GM12891 (cell line): ENCODE results near the gene TGOLN2.

Experiments used
- DNase-seq: peaks from one replicate; pipeline ENCODE4 v3.0.0; 2011; ENCODE audit warnings: low spot score; ENCODE audit not compliant: insufficient read length
- FAIRE-seq: peaks from 2 replicates; lab custom pipeline; 2011; peaks lifted over from hg19 to GRCh38; lab: Jason Lieb, UNC
- PAX5 ChIP-seq: IDR thresholded peaks from 2 replicates; pipeline ENCODE4 v1.6.1; 2011; ENCODE audit warnings: low read length, moderate library complexity, mild to moderate bottlenecking; ENCODE audit not compliant: insufficient read depth, severe bottlenecking
- POLR2A ChIP-seq: IDR thresholded peaks from 2 replicates; pipeline ENCODE4 v1.6.1; 2011; ENCODE audit warnings: low read depth, low read length, control low read depth
- POLR2AphosphoS5 ChIP-seq: IDR thresholded peaks from 2 replicates; pipeline ENCODE4 v1.6.1; 2011; ENCODE audit warnings: low read depth, low read length, control low read depth
- POU2F2 ChIP-seq: IDR thresholded peaks from 2 replicates; pipeline ENCODE4 v1.6.1; 2011; ENCODE audit warnings: low read depth, mild to moderate bottlenecking, control low read depth, low read length, moderate library complexity
- SPI1 ChIP-seq: IDR thresholded peaks from 2 replicates; pipeline ENCODE4 v1.6.1; 2011; ENCODE audit warnings: low read depth, low read length, control low read depth
- TAF1 ChIP-seq: IDR thresholded peaks from 2 replicates; pipeline ENCODE4 v1.6.1; 2011; ENCODE audit warnings: low read depth, low read length, control low read depth

TGOLN2 gene

GRCh38 chr2:85309699-85310321 is 18.0 kb downstream of the TGOLN2 start:
- TF ChIP-seq PAX5 (no peak), TAF1 (no peak), SPI1 (no peak), POLR2A (no peak), POLR2AphosphoS5 (no peak), POU2F2 (no peak)
- no peak for FAIRE-seq
- DNase-seq: no peak

- no peak for DNase-seq
- TF ChIP-seq POLR2A (no peak), SPI1 (no peak), PAX5 (no peak), TAF1 (no peak), POLR2AphosphoS5 (no peak), POU2F2 (no peak)
- FAIRE-seq: no peak
These were observed 18.8 kb downstream of the TGOLN2 start for GRCh38 chr2:85308896-85309555.

GRCh38 chr2:85308201-85308600 is 19.6 kb downstream of the TGOLN2 start:
- no peak for TF ChIP-seq TAF1
- no peak for TF ChIP-seq POLR2AphosphoS5
- no peak for TF ChIP-seq POLR2A
- TF ChIP-seq PAX5: no peak
- no peak for TF ChIP-seq POU2F2
- TF ChIP-seq SPI1: no peak
- FAIRE-seq (no peak), DNase-seq (no peak)

GRCh38 chr2:85307527-85307897 is 20.3 kb downstream of the TGOLN2 start:
- no peak for DNase-seq
- TF ChIP-seq SPI1 (no peak), POLR2A (no peak), POU2F2 (no peak), PAX5 (no peak), POLR2AphosphoS5 (no peak), TAF1 (no peak)
- no peak for FAIRE-seq

- FAIRE-seq: no peak
- TF ChIP-seq SPI1: no peak
- TF ChIP-seq PAX5: no peak
- no peak for DNase-seq
These were observed 23.8 kb downstream of the TGOLN2 start for GRCh38 chr2:85303780-85304531.

GRCh38 chr2:85302121-85302520 is 25.7 kb downstream of the TGOLN2 start:
- TF ChIP-seq POLR2A (no peak), SPI1 (no peak), PAX5 (no peak), POU2F2 (no peak), TAF1 (no peak), POLR2AphosphoS5 (no peak)
- FAIRE-seq (no peak), DNase-seq (no peak)

GRCh38 chr2:85291425-85292023 is 36.3 kb downstream of the TGOLN2 start:
- DNase-seq (no peak), FAIRE-seq (no peak)
- TF ChIP-seq TAF1: no peak

- no peak for DNase-seq
- no peak for FAIRE-seq
- no peak for TF ChIP-seq POLR2AphosphoS5
- TF ChIP-seq SPI1: no peak
- no peak for TF ChIP-seq PAX5
- TF ChIP-seq POLR2A: no peak
- no peak for TF ChIP-seq TAF1
- TF ChIP-seq POU2F2: no peak
These were observed 39.5 kb downstream of the TGOLN2 start for GRCh38 chr2:85288244-85288725.

GRCh38 chr2:85287721-85288120 is 40.1 kb downstream of the TGOLN2 start:
- FAIRE-seq: no peak
- DNase-seq: no peak
- TF ChIP-seq POLR2AphosphoS5: no peak
